ENCODE data around the gene TRIM28.

Gene TRIM28

DNA sequence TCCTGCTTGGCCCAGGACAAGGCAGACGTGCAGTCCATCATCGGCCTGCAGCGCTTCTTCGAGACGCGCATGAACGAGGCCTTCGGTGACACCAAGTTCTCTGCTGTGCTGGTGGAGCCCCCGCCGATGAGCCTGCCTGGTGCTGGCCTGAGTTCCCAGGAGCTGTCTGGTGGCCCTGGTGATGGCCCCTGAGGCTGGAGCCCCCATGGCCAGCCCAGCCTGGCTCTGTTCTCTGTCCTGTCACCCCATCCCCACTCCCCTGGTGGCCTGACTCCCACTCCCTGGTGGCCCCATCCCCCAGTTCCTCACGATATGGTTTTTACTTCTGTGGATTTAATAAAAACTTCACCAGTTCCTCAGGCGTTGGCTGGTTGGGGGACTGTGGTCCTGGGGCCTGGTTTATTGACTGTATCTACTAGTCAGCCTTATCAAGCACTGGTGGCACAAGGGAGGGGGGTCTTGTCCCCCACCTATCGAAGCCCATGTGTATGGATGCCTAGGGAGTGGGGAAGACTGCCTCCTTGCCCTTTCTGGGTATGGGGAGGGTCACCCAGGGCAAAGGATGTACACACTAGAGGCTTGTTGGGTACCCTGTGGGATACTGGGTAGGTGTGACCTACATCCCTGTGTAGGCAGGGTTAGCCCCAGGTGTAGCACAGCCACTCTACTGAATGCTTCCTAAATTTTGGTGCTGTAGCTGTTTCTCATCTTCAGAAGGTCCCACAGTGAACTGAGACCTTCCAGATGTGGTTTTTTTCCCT lies 6.7 kb downstream of the TRIM28 start:
- DNase-seq: no peak

DNA sequence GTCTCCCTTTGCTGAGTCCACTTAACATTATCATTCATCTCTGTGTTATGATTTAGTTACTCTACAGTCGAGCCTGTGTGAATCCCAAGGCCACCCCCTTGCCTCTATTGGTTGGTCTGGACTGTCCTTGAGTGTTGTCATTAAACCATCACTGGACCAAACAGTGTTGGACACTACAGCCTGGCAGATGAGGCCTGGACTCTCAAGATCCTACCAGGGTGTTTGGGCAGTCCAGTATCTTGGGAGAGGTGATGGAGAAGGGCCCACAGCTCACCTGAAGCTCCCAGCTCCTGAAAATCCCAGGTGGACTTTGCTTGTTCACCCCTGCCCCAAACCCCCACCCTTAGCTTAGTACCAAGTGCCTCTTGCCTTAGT lies 7.2 kb downstream of the TRIM28 start:
- no peak for DNase-seq

DNA sequence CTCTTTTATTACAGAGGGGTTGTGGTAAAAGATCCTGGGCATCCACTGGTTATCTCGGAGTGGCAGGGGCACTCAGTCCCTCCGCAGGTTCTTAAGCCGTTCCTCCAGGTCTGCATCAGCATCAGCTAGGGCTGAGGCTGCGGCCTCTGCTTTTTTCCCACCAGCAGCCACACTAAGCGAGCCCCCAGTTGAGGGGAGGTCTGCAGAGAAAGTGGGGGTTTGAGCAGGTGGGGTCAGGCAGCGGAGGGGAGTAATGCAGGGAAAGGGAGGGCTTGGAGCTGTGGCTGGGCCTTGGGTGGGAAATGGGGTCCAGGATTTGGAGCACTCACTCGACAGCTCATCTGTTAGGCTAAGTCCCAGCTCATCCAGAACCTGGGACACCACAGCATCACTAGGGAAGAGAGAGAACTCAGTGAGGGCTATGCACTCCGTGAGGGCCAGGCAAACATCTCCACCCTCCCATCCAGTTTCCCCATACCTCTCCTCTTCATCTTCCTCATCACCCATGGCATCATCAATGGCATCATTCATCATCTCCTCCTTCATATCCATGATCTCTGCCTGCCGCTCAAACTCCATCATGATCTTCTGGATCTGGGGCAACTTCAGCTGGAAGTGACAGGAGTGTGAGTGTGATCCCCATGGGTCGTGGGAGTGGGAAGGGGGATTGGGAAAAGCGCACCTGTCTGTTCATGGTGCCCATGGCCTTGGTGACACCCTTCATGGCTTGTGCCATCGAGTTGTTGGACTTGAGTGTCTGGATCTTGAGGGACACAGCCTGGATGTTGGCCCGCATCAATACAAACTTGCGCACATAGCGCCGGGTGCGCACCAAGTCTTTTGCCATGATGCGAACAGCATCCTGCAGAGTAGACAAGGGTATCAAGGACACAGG lies 8.0 kb downstream of the TRIM28 start:
- DNase-seq: no peak

DNA sequence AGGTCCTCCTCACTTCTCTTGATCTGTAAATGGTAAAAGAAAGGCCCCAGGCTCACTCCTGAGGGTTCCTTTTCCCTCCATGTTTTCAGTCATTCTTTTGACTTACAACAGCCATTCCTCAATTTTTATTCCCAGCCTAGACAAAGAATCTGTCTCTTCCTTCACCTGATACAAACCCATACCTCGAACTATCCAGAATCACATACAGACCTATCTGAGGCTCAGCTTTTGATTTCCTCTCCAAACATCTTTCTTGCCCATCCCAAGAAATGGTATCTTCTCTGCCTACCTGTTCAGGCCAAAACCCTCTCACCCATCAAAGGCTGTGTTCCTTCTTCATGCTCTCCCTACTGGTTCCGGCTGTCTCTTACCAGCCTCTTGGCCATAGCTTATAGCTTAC lies 8.8 kb downstream of the TRIM28 start:
- DNase-seq: no peak

DNA sequence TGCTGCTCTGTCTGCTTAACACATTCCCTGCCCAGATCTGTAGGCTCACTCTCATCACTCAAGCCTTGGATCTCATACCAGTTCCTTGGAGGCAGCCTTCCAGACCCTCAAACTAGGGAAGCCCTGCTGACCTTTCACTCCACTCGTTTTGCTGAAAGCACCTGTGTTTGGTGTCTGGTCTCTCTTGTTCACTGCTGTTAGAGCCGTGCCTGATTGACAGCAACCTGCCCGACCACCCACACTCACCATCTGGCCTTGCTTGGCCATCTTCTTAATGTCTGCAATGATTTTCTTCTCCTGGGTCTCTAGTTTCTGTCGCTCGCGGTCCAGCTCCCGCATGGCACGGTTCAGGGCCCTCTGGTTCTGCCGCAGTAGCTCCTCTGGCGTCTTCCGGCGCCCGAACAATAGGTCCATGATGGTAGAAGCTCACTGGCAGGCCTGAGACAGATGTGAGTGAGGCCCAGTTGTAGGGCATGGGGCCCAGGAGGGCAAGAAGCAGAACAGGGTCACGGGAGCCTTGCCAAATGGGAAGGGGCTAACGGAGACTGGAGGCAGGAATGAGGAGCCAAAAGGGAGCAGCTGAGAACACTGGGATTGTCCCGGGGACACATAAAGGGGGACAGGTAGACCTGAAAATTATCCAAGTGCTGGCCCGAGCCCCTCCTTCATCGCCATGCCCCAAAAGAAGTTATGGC lies 10.1 kb downstream of the TRIM28 start:
- DNase-seq: no peak

DNA sequence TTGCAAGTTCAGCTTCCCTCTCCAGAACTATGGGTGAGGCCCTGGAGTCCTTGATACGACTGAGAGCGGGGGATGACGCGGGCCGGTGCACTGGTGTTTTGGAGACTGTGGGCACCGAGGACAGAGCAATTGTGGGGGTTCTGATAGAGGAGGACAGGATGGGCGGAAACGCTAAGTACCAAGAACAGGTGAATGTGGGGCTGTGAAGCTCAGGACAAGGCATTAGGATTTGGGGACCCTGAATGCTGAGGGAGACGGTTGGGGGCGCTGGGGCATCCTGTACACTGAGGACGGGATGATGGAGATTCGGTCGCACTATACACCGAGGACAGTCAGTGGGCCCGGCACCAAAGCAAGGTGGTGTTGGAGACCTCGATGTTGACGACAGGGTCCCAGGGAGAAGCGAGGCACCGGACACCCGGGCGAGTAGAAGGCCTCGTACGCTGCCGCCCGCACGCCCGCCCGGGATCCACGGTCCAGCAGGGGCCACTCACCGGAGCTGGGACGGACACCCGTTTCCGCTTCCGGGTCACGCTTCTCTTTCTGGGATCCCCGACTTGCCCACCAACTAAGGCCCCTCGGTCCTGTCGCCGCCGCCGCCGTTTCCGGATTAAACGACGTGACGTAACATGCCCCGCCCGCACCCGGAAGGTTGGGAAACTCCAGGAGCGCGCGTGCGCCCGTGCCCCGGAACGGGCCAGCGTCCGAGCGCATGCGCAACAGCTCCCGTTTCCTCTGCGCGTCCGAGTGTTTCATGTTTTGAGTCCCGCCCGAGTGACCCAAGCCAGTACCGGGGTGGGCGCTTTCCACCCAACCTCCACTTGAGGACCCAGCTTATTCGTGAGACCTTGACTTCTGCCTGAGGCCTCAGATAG lies 10.9 kb downstream of the TRIM28 start, which contains the start of gene CHMP2A:
TSS of gene CHMP2A (minus strand) at position 612 of the 875 bp plus-strand sequence. CDS start 893 bp downstream, outside the sequence.
- DNase-seq: no peak

DNA sequence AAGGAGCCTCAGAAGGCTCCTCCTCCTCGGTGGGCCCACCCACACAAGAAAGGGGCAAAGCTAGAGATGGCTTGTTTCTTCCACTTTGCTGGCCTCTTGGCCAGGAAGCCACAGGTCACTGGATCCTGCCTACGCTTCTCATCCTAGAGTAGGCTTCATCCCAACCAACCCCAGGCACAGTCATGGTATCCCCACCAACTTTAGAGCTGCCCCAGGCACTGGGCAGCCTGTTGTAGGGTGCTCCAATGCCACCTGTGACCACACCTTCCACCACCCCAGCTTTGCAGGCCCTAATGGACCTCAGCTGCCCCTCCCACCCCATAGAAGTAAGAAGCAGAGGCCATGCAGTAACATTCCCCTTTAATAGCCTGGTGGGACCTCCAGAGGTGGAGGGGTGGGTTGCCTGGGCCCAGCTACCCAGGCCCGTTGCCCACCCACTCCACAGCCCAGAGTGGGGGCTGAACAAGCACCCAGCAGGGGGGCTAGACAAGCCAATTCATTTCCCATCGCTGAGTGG lies 11.6 kb downstream of the TRIM28 start:
- no peak for DNase-seq

DNA sequence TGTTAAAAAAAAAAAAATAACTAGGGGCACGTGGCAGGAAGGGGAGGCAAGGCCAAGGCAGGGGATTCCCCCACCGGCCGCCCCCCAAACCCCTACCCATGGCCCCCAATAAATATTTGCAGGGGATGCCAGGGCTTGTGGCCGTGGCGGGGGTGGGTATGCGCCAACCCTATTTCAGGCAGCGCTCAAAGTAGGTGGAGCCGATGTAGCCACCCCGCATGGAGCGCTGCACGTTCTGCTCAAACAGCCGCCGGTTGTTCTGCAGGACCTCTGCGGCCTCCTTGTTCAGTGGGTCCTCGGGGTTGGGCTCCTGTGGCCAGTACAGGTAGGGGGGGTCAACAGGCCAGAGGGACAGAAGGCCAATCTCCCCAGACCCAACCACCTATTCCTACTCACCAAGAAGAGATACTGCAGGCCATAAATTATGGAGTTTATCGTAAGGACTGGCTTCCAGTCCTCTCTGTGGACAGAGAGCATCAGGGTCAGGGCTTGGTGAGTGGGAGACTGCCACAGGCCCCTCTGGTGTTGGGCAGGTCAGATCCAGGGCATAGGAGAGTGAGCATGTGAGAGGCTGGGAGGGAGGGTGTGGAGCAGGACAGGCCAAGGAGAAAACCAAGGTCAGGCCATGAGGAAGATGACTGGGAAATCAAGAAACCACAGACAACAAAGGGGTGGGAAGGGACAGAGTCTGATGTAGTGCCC lies 12.2 kb downstream of the TRIM28 start:
- no peak for DNase-seq

DNA sequence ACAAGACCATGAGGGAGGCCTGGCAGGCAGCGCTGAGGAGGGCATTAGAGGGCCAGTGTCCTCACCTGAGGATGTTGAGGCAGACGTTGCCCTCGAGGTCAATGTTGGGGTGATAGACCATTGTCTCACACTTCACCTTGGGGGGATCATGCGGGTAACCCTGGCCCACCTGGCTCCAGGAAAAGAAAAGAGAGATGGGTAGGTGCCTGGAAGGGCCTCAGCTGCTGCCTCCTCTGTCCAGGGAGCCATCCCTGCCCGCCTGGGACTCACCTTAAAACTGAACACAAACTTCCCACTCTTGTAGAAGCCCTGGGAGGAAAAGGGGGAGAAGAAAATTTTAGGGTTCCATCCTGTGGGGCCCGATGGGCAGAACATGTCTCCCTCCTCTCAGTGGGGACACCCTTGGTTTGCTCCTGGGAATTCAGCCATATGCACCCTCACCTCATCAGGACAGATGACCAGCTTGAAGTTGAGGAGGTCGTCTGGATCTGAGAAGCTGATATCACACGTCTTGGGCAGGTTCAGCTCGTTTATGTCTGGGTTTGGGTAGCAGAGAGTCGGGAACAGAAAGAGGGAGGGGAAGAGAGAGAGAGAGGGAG lies 12.9 kb downstream of the TRIM28 start:
- DNase-seq: no peak

DNA sequence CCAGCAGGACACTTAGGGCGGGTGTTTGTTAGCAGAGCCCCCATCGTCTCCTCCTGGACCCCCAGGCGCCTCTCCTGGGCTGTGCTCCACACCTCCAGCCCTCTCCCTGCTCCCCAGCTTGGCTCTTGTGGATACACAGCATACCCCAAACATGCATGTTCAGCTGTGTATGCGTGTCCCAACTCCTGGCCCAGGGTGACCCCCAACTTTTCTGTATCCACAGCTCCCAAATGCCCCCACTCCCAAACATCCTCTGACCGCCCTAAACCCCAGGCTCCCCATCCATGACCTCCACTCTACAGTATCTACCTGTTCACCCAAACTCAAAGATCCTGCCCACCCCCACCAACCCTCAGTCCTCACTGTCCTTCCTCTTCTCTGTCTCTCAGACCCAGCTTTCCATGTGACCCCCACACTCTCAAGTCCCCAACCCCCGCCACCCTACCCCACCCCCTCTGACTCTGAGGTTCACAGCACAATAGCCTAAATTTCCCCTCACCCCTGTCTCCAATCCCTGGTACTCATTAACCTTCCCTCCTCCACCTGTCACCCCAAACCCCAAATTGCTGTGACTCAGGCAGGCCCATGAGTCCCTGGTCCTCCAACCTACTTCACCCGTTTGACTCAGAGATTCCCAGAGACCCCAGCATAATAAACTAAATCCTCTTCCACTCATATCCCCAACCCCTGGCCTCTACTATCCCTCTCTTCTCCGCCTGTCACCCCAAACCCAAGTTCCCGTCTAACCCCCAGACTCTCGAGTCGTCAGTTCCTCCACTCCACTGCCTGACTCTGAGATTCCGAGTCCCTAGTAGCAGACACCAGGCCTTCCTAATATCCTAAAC lies 13.6 kb downstream of the TRIM28 start:
- no peak for DNase-seq

DNA sequence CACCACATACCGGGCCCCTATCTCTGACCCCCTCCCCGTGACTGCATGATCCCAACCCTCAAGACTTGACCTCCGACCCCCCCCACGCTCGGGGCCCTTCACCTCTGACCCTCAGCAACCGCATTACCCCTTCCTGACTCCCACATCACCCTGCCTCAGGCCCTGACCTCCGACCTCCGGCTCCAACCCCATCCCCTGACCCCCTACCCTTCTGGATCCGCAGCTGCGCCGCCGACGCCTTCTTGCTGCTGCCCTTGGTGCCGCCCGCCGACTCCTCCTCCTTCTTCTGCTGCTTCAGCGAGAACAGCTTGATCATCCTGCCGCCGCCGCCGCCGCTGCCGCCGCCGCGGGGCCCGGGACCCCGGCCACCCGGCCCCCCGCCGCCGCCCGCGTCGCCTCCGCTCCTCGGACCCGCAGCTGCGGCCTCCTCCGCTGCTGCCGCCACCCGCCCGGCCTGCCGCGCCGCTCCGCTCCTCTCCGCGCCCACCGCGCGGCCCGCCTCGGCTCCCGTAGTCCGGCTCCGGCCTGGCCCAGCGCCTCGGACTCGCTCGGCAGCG lies 14.3 kb downstream of the TRIM28 start, which contains the start of gene UBE2M:
TSS of gene UBE2M (minus strand) at position 546 of the 557 bp plus-strand sequence. CDS start at position 316, 230 bp downstream.
- DNase-seq: no peak

DNA sequence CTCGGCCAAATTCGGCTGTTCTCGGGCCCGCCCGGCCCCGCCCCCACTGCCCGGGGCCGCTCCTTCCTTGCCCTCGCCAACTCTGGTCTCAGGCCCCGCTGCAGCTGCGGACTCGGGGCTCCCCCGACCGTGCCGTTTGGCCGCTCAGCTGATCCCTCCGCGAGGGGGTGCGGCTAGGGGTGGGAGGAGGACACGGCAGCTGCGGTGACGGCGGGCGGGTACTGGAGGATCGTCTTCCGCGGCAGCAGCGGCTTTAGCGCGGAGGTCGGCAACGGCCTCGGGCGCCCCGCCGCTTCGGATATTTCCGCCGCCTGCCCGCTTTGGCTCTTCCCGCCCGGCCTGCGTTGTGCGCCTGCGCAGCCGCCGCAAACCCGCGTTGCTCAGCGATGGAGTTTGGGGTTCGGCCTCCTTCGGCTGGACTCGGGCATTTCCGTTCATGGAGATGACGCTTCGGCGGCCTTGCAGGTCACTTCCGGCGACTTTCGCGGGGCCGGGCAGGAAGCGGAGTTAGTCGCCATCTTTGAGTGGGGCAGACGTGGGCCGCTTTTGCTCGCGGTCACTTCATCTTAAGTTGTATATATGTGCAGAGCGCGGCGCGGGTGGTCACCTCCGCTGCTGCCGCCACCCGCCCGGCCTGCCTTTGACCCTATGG lies 14.9 kb downstream of the TRIM28 start:
- DNase-seq: no peak

DNA sequence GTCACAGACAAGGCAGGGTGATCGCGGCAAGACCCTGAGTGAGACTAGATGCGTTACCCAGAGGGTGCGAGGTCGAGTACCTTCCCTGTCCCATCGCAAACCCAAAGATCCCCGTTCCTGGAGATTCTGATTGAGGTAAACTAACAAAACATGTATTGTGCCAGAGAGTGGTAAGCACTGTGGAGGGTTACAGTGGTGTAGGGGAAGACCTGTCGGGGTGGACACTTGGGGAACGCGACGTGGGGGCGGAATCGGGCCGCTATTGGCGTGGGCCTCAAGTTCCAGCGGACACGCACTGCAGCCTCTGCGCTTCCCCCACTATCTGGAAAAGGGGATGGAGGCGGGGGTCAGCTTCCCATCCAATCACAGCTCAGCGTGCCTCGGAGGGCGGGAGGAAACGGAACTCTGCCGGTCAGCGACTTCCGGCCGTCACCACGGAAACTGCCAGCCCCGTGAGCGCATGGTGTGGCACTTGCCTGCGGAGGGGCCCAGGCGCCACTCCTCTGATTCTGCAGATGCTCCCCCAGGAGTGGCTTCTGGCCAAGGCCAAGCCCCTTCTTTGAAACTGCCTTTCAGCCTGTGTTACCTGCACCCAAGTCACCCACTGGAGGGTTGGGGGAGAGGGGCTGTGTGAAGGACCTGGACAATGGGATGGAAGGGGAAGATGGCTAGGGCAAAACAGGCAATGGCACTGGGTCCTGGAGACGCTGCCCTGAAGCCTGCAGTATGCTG lies 15.6 kb downstream of the TRIM28 start:
- no peak for DNase-seq

DNA sequence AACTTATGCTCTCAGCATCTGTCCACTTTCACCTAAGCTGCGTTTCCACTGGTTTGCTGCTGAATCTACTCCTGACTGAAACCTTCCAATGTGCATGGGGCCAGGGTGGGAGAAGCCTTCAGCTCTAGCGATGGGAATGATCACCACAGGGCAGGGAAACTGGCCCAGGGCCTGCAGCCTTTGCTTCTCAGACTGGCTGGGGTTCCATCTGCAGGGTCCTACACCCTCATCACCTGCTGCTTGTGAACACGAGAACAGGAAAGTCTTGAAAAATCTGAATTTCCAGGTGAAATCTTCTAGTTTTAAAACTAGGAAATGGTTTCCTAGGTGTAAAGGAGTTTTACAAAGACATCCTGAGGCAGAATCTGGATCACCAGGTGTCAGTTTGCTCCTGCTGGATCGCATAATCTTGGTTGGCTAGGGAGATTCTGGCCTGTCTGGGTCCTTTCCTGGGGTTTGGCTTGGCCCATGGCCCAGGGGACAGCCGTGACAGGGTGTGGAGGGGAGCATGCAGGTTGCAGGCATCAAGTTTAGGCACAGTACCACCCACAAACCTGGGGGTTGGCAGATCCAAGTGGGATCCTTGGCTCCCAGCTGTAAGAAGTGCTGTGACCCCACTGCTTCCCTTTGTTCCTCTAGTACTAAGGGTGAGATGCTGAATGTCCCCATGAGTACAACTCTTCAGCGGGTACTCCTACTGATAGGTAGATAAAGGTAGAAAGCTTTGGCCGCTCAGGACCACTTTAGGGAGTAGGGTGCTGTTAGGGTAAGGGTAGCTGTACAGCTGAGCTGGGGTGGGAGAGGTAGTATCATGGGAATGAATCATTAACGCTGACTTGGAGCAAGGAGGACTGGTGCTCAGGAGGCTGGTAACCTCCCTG lies 16.4 kb downstream of the TRIM28 start:
- no peak for DNase-seq

DNA sequence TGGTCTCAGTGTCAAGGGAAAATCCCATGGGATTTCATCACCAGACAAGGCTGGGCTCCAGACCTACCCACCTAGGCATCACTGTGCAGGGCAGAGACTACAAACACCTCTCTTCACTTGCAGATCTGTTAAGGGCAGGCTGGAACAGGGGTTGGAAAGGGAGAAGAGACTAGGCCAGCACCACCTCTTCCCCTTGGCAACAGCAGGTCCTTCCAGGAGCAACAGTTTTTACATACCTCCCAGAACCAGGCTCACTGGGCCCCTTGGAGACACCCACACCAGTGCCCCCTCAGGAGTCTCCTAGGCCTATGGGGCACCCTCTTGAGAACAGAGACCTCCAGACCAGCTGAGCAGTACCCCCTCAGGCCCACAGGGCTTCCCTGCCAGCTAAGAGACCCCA lies 17.1 kb downstream of the TRIM28 start:
- DNase-seq: no peak

DNA sequence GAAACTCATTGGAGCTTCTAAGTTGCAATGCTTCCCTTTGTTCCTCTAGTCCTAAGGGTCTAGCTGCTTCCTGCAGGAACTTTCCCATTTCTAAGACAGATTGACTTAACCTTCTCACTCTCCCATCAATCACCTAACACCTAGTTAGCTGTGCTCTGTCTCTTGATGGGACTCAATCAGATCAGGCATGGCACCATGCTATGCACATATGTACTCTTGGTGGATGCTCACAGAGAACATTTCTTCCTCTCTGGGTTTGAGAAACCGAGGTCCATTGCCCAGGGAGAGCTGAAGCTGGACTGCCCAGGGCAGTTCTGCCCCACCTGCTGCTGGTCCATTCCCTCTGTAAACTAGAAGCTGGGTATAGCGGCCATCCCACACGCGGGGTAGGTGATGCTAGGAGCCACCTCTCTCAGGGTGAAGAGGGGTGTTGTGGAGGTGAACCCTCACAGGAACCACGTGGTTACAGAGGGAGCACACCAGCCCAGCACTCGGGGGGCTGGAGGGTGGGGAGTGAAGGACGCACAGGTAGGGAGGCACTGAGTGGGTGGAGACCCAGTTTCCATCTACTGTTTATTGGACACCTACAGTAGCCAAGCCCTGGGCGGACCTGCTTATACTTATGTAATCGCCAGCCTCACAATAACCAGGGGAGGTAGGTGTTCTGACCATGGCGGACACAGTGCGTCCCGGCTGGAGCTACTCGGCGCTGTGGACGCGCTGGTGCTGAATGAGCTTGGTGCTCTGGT lies 17.7 kb downstream of the TRIM28 start:
- DNase-seq: no peak
